Fibroblast of skin of right biceps (primary cell): ENCODE results near the gene POLD3.
"Not testable (repeated sequence)": the region's sequence is repeated elsewhere in the genome, so short reads cannot be mapped to it uniquely, and the experiment has no call there.

Experiments used
- DNase-seq: peaks from one replicate; pipeline ENCODE4 v3.0.0-alpha.2; 2013

Gene POLD3

DNA sequence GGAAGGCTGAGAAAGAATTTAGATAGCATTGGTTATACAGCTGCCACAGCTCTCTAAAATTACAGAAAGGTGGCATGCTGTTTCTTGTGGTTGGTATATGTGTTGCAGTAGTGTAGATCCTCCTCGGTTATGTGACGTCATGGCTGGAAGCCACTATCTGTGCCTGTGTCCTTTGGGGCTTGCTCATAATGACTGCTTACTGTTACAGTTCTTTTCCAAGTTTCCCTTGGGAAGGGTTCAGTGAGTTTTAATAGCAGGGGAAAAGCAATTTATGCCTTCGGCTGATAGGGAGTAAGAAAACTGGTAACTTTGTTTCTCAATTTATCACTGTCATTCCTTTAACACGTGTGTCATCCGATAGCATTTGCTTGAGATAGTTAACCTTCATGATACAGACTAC, 47.2 kb downstream of the POLD3 start:
- no peak for DNase-seq

DNA sequence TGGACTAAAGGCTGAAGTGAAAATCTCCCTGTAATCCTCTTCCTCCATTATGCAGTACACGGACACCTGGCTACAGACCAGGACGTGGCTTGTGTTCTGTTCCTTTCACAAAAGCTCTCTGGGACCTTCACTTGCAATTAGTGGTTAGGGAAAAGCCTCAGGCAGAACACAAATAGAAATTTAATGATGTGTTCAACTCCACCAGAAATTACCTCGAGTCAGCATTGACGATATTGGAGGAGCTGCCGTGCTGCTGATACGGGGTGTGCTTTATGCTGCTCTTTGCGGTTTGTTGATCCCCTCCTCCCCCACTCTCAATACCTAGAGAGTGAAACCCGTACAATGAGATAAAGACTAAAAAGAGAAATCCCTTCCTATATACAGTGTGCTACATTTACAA, 48.9 kb downstream of the POLD3 start:
- DNase-seq: no peak

DNA sequence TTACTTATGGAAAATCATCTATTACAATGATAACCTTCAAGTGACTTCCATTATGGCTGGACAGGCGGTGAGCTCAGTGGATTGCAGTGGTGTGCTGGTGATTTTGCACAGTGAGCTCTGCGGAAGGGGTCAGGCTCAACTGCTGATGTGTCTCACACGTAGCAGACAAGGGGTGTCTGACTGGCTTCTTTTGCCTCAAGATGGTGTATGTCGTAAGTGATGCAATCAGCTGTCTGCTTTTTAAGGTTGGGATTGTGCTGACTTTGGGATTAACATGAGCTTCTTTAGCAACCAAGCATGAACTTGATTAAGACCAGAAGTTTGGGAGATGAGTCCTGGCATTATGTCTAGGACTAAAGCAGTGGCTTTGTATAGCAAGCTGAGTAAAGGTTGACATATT, 49.5 kb downstream of the POLD3 start:
- peak; percentile 14 for DNase-seq

DNA sequence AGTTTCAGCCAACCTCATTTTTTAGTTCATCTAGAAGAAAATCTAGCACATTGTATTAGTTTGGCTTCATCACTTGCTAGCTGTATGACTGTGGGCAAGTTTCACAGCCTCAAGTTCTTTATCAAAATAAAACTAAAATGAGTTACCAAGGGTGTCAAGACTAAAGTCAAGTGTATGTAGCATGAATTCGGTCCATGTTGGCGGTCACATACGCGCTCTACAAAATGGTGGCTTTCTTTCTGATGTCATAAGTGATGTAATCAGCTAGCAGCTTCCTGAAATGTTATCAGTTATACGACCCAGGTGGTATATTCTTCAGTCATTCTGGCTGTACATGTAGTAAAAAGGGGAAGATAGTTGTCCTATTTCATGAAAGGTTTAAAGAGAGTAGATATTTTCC, 50.5 kb downstream of the POLD3 start:
- no peak for DNase-seq

DNA sequence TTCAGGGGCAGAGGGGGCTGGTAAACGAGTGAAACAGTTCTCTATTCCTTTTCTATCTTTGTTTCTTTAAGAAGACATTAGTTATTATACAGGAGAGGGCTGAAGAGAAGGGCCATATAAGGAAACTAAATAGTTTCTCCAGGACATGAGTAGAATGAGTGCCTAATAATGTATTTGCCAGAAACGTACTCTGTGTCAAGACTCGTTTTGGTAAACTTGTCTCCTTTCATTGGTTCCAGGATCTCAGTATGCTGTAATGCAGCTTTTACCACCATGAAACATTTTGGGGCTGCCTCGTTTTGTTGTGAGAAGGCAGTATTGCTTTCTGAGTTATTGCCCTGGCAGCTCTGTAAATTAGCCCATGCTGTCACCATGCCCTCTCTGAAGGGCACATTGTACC, 51.7 kb downstream of the POLD3 start:
- DNase-seq: no peak

DNA sequence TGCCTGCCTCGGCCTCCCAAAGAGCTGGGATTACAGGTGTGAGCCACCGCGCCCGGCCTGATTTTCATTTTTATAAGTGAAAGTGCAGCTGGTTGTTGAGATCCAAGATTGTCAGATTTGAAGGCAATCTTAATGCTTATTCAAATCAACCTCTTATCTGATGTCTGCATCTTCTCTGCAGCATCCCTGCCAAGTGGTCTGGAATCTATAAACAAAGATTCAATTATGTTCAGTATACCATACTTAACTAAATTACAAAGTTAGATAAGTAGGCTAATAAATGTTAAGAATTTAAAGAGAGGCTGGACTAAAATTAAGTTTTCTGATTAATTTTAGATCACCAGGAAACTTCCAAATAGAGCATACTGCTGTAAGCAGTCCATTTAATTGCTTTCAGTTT, 53.8 kb downstream of the POLD3 start:
- DNase-seq: no peak

DNA sequence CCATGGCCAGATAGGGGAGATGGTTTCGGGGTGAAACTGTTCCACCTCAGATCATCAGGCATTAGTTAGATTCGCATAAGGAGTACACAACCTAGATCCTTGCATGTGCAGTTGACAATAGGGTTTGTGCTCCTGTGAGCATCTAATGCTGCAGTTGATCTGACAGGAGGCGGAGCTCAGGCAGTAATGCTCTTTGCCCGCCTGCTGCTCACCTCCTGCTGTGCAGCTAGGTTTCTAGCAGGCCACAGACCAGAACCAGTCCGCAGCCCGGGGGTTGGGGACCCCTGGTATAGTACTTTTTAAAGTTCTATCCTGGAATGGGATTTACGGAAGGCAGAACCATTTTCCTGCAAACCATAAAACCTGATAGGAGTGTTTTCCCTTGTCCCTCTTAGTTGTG, 54.6 kb downstream of the POLD3 start:
- no peak for DNase-seq

DNA sequence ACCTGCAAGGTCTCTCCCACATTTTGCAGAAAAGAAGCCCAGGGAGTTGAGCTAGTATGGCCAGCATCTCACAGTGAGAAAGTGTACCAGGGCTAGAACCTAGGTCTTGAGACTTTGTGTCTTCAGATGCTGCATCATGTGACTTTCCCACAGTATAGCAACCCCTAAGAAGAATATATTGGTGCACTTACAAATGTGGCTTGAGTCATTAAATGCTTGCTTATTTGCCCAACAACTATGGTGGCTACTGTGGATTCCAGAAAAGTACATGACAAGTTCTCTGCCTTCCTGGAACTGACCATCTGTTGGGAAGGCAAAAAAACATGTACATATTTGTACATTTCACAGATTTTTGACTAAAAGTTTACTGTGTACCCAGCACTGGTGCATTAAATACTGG, 55.0 kb downstream of the POLD3 start:
- no peak for DNase-seq

DNA sequence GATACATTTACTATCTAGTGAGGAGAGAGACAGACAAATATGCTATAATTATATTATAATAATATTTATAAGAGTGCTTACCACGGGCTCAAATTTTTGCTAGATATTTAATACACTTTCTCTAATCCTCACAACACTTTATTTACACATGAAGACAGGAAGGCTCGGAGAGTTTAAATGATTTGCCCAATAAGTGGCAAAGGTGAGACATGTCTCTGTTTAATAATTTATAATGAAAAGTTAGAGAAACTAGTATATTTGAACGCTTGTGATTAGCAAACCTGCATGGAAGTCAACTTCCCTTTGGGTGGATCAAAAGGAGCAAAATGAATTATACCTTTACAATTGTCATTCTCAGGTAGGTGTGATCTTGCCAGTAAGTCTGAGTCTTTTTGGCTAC, 55.4 kb downstream of the POLD3 start:
- no peak for DNase-seq

DNA sequence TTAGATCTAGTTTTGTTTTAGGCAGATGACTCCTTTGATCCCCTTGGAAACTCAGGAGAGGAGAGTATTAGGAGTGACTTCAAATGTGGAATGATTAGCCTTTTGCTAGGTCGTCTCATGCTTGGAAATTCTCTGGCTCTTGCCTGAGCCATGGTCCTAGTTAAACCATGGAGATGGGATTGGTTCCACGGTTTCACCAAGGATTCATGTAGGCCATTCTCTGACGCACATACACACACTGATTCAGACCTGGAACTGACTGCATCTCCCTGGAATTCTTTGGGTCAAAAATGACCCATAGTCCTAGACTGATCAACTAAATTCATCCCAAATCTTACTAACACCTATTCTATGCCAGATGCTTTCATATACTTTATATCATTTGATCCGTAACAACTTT, 56.5 kb downstream of the POLD3 start:
- DNase-seq: no peak

DNA sequence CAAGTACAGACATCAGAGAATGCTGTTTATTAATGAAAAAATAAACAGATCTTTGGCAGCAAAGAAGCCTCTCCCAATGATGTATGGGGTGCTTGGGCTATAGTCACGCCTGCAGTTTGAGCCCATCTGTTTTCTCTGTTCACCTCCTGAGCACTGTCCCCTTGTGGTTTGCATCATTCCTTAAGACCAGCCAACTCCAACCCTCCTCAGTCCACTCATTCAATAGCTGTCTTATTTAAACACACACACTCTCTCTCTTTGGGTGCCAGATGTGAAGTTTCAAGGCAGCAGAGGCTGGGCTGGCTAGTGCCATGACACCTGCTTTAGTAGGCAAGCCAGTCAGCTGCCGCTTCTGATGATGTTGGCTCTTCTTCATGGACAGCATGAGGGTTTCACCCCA, 58.1 kb downstream of the POLD3 start:
- DNase-seq: no peak

DNA sequence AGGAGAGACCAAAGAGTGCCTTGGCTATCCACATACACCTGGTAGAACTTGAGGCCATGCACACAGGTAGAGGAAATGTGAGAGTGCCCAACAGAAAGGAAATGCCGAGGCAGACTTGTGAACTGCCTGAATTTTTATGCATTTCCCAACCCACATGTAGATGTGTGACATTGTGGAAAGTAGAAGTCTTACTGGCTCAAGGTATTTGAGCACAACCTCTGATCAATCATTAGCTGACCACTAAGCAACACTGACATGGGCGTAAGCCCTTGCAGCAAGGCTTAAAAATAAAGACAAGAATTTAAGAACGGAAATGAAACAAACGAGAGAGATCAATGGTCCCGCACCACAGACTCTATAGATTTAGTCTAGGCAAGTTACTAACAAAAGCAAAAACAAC, 62.6 kb downstream of the POLD3 start:
- no peak for DNase-seq

DNA sequence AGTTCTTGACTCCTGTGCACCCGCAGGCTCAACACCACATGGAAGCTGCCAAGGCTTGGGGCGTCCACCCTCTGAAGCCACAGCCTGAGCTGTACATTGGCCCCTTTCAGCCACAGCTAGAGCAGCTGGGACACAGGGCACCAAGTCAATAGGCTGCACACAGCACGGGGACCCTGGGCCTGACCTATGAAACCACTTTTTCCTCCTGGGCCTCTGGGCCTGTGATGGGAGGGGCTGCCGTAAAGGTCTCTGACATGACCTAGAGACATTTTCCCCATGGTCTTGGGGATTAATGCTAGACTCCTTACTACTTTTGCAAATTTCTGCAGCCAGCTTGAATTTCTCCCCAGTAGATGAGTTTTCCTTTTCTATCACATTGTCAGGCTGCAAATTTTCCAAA, 66.7 kb downstream of the POLD3 start:
- DNase-seq: not testable (repeated sequence)

DNA sequence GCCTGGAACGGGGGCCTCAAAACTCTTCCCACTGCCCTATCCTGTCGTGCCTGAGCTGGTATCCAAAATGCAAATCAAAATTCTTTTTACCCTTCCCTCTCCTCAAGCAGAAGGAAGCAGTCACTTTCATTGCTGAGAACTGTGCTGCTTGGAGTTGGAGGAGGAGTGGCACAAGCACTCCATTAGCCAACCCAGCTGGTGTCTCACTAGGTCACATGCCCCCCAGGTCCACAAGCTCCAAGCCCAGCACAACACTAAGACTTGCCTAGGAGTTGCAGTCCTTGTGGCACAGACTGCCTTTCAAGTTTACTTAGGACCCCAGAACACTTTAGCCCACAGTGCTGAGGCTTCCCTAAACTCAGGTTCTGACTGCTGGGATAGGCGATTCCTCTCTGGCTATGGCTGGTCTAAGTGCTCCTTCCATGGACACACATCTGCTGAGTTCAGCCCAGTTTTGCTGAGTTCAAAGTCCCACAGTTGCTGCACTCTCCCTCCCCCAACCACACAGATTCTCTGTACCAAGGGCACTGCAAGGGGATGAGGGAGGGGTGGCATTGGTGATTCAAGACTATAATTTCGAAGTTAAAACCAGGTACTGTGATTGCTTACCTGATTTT, 70.2 kb downstream of the POLD3 start:
- no peak for DNase-seq

DNA sequence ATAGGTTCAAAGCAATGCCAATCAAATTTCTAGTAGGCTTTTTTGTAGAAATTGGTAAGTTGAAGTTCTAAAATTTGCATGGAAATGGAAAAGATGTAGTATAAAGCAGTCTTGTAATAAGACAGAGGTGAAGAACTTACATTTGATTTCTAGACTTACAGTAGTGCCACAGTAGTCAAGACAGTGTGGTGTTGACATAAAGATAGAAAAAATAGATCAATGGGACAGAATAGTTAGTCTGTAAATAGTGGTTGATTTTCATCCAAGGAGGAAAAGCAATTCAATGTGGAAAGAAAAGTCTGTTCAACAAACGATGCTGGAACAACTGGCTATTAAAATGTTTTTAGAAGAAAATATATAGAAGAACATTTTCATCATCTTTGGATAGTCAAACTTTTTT, 70.9 kb downstream of the POLD3 start:
- DNase-seq: no peak

DNA sequence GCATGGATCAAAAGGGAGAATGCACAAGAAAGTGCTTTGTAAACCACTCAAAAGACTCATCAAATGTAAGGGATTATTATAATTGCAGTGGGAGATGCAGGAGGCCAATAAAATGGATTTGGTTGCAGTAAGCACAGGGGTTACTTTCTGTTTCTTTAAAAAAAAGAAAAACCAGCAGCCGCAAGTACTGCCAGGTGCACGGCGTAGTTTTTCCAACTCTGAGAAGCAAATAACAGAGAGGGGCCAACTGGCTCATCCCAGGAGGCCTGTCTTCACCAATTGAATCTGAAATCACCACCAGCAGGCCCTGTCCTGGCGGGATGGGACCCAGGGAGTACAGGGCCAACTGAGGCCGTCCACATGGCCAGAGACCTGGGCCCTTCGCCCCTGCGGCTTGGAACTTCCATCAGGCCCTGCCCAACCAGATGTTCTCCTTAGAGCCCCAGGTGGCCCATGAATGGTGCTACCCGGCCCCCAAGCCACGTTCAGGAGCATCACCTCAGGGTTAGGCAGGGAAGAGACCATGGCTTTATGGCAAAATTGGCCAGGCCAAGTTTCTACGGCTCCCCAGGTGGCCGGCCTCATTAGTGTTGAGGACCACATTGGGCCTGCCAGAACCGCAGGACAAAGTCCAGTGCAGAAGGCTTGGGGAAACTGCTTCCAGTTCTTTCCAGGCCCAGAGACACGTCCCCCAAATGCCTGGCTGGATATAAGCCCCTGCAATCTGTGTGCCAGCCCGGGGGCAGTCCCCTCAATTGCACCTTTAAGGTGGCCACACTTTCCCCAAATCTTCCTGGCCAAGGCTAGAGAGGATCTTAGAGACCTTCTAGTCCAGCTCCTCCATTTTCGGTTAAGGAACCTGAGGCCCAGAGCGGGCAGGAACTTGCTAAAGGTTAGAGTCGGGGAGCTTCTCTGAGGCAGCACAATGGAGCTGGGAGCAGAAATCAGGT, 77.1 kb downstream of the POLD3 start:
- no peak for DNase-seq

DNA sequence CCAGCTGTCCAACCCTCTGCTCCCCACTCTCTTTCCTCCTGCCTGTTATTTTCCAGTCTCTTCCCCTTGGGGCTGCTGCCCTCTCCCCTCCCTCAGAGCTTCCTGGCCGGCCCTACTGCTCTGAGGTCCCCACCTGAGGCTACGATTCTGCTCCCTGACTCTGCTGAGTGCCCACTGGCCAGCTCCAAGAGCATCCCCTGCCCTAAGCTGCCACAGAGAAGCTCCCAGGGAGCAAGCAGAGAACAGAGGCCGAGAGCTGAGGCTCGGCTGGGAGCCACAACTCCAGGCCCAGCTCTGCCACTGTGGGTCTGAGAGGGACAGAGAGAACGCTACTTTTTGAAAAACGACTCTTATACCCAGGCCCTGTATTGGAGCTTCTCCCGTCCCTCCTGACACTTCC, 77.8 kb downstream of the POLD3 start:
- DNase-seq: no peak

DNA sequence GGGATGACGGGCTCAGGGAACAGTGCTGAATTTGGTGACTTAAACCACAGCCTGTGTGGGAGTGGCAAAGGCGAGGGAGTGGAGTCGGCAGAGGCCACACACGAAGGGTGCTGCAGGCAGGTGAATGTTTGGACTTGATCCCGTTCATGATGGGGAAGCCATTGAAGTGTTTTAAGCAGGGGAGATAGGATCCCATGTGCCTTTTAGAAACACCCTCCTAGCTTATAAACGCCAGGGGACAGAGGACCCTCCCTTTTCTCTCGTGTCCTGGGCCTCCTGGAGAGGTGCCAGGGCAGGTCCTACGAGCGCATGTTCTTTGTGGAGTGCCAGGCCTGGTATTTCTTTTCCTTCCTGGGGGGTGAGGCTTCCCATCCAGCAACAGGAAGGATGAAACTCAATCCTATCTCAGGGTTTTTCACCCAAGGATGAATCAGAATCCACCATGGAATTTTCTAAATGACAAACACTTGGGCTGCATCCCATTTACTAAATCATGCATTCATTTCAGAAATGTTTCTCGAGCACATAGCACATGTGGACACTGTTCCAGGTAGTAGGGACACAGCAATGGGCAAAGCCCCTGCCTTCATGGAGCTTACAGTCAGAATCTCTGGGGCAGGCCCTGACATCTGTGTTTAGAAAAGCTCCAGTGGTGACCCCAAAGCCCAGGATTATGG, 79.3 kb downstream of the POLD3 start:
- peak; percentile 88 for DNase-seq

DNA sequence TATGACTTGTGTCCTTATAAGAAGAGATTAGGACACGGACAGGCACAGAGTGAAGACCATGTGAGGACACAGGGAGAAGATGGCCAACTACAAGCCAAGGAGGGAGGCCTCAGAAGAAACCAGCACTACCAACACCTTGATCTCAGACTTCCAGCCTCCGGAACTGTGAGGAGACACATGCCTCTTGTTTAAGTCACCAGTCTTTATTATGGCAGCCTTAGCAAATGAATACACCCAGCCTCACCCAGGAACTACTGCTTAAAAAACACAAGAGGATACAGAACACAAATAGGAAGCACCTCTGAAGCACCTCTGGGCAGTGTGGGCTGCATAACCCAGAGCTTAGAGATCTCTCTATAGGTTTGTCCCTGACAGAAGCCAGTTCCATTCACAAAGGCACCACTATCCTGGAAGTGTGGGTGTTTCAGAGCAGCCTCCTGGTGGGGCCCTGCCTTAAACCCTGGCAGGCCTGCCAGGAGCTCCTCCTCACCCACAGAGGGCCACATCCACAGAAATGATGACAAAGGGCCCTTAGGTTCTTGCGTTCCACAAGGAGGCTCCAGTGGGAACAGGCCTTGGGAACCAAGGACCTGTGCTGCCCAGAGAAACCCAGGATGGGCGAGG, 80.1 kb downstream of the POLD3 start:
- DNase-seq: peak; percentile 41

DNA sequence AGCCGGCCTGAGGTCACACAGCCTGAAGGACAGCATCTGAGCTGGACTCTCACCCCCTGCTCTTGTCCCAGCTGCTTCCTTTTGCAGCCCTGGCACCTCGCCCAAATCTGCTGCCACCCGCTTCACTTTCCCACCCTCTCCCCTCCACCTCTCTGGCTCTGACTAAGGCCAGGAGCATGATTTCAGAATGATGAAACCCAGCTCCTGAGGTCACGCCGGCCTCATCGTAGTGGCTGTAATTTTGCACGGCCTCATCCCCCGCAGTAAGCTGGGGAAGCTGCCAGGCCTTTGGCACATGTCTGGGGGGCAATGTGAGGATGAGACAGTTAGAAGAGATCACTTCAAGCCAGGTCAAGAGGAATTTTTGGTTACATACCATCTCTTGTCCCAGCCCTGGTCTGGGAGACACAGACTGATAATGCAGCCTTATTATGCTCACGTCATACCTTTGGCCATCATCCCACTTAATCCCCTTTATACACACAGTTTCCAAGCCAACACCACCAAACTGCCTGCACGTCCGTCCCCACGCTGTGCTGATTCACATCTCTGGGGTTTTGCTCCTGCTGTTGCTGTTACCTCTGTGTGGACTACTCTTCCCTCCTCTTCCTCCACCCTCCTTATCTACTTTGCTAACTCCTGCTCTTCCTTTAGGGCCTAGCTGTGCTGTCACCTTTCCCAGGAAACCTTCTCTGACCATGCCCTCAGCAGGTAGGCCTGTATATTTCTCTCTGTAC, 80.7 kb downstream of the POLD3 start:
- peak; percentile 98 for DNase-seq

DNA sequence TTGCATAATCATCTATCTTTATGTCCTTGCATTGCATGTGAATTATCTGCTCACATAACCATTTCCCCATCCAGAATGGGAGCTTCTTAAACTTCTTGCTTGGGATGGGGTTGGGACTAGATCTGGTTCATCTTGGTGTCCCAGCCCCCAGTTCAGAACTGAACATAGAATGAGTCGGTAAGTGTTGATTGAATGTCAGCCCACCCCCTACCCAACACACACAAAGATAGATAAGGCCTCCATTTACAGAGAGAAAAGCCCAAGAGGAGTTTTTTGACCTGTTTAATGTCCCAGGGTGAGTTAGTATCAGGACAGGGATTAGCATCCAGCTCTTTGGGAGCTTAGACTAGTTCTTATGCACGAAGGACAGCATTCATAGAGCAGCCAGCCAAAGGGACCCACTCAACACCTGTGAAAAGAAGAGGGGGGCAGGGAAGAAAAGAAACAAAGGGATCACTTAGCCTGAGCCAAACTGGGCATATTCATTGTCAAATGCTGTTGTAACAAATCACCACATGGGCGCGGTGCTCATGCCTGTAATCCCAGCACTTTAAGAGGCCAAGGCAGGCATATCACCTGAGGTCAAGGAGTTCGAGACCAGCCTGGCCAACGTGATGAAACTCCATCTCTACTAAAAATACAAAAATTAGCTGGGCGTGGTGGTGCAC, 81.4 kb downstream of the POLD3 start:
- no peak for DNase-seq

DNA sequence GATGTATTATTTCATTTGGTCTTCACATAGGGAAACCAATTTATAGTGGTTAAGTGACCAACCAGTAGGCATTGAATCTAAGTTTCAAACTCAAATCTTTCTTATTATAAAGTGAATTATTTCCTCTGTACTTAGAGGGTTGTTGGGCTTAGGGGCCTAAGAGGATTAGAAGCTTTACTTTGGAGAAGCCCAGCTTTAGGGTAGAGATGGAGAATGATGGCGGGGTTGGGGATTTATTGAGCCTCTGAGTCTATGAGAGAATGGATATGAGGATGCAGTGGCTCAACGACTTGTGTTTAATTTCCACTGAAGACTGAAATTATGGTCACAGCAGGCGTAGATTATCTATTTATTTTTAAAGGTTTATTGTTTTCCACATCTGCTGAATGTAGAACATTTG, 83.4 kb downstream of the POLD3 start:
- no peak for DNase-seq
